ENCODE measurements around the gene STXBP3. TPM values are rescaled to one million over a fixed set of nuclear protein-coding genes. Genes with fewer than 3 reads are reported as not detected.

STXBP3 gene
- polyA plus RNA-seq, 3 donors = 32.3 to 56.2 (median 48.3) TPM

GRCh38 chr1:108851567-108851966 lies 105.1 kb downstream of the STXBP3 start:
- H3K4me3 Mint-ChIP-seq = no peak overlapping the region
- Histone ChIP-seq H2AFZ (ENCODE audit: insufficient read depth, low read depth, low read length, poor library complexity, severe bottlenecking) (no peak overlapping the region), H4K20me1 (ENCODE audit: insufficient read depth, low read length) (no peaks in the 10 kb centered on the region), H3K9ac (ENCODE audit: insufficient read depth, low read length, poor library complexity, severe bottlenecking) (no peak overlapping the region), H3K4me3 (replicated peaks in 1 of 3; ENCODE audit: low read depth in 2 of 3, low read length in 3 of 3) (no peak overlapping the region), H3K36me3 (replicated peaks in 1 of 2; ENCODE audit: control insufficient read depth in 1 of 2, insufficient read depth in 2 of 2, low read length in 2 of 2) (no peaks in the 10 kb centered on the region), H3K27ac (ENCODE audit: low read depth in 1 of 2, low read length in 2 of 2) (no peak overlapping the region), H3K27me3 (ENCODE audit: control insufficient read depth in 2 of 2, insufficient read depth in 2 of 2, low read length in 2 of 2) (no peaks in the 10 kb centered on the region), H3K9me3 (replicated peaks in 1 of 2; ENCODE audit: control insufficient read depth in 1 of 2, insufficient read depth in 1 of 2, low read length in 2 of 2) (no peaks in the 10 kb centered on the region), H3K4me1 (ENCODE audit: control insufficient read depth in 1 of 2, insufficient read depth in 2 of 2, low read length in 2 of 2) (peaks cover 22 to 23% of the 10 kb centered on the region in 2 donors), H3K79me2 (ENCODE audit: insufficient read depth, low read length) (no peaks in the 10 kb centered on the region), H3K4me2 (replicated peaks; ENCODE audit: extremely low read depth, low read length, poor library complexity, severe bottlenecking) (no peak overlapping the region)
- no peaks in the 10 kb centered on the region for H3K9me3 Mint-ChIP-seq
- 64% methylated on average over 3 of the region's 4 CpGs for WGBS (ENCODE audit: insufficient coverage)
- H3K27ac Mint-ChIP-seq = no peak overlapping the region
- DNase-seq = no peak
- peaks cover 42% of the 10 kb centered on the region for H3K4me1 Mint-ChIP-seq
- TF ChIP-seq, protein P1, sequence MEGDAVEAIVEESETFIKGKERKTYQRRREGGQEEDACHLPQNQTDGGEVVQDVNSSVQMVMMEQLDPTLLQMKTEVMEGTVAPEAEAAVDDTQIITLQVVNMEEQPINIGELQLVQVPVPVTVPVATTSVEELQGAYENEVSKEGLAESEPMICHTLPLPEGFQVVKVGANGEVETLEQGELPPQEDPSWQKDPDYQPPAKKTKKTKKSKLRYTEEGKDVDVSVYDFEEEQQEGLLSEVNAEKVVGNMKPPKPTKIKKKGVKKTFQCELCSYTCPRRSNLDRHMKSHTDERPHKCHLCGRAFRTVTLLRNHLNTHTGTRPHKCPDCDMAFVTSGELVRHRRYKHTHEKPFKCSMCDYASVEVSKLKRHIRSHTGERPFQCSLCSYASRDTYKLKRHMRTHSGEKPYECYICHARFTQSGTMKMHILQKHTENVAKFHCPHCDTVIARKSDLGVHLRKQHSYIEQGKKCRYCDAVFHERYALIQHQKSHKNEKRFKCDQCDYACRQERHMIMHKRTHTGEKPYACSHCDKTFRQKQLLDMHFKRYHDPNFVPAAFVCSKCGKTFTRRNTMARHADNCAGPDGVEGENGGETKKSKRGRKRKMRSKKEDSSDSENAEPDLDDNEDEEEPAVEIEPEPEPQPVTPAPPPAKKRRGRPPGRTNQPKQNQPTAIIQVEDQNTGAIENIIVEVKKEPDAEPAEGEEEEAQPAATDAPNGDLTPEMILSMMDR (IDR thresholded peaks at IDR 0.05) = no peak
- peaks cover 0 to 1% of the 10 kb centered on the region in 2 donors for H3K36me3 Mint-ChIP-seq
- intact Hi-C loops (cut with micrococcal nuclease) = no loop called here
- H3K27me3 Mint-ChIP-seq (ENCODE audit: low read depth in 3 of 3) = no peaks in the 10 kb centered on the region

DNA sequence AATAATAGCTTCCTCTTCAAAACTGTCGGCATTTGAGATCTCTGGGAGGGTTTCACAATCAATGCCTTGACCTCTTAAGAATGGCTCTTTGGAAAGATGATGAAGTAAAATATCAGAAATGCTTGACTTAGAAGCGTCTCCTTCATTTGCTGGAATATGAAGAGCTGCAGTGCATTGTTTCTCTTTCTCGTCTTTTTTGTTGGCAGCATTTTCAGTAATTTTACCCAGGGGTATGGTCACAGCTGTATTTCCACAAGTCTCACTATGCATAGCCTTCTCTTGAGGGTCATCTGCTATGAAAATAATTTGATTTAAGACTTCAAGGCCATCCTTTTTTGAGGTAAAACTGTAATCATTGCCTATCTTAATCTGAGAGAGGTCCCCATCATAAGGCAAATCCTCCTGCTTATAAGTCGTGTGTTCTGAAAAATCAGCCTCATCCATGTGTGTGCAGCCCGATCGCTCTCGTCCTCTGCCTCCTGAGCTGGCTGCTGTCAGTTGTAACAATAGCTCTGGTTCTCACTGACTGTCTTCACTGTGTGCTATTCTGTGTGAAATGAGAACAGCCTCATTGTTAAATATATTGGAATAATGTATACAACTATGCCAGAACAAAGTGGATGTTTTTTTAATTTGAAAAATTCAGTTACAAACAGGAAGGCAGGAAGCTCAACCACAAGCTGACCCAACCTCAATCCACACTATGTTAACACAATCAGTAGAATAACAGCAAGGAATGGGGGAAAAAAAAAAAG lies 105.9 kb downstream of the STXBP3 start:
- Mint-ChIP-seq H3K27me3 (ENCODE audit: low read depth in 3 of 3) (no peaks in the 10 kb centered on the region), H3K36me3 (peaks cover 0 to 1% of the 10 kb centered on the region in 2 donors), H3K4me3 (peak overlapping the region; percentile 72 to 88), H3K9me3 (no peaks in the 10 kb centered on the region), H3K4me1 (peaks cover 42% of the 10 kb centered on the region), H3K27ac (peak overlapping the region in 5 of 7 donors; percentile 15 to 53 (median 39))
- intact Hi-C loops (cut with micrococcal nuclease) = no loop called here
- Histone ChIP-seq H2AFZ (ENCODE audit: insufficient read depth, low read depth, low read length, poor library complexity, severe bottlenecking) (peak overlapping the region; percentile 69), H3K79me2 (ENCODE audit: insufficient read depth, low read length) (no peaks in the 10 kb centered on the region), H3K27me3 (ENCODE audit: control insufficient read depth in 2 of 2, insufficient read depth in 2 of 2, low read length in 2 of 2) (no peaks in the 10 kb centered on the region), H3K4me2 (replicated peaks; ENCODE audit: extremely low read depth, low read length, poor library complexity, severe bottlenecking) (peak overlapping the region; percentile 69), H3K36me3 (replicated peaks in 1 of 2; ENCODE audit: control insufficient read depth in 1 of 2, insufficient read depth in 2 of 2, low read length in 2 of 2) (no peaks in the 10 kb centered on the region), H3K27ac (ENCODE audit: low read depth in 1 of 2, low read length in 2 of 2) (no peak overlapping the region), H3K9ac (ENCODE audit: insufficient read depth, low read length, poor library complexity, severe bottlenecking) (peak overlapping the region; percentile 27), H3K4me1 (ENCODE audit: control insufficient read depth in 1 of 2, insufficient read depth in 2 of 2, low read length in 2 of 2) (peaks cover 22 to 23% of the 10 kb centered on the region in 2 donors), H3K4me3 (replicated peaks in 1 of 3; ENCODE audit: low read depth in 2 of 3, low read length in 3 of 3) (peak overlapping the region in 2 of 3 experiments; percentile 11 to 55), H3K9me3 (replicated peaks in 1 of 2; ENCODE audit: control insufficient read depth in 1 of 2, insufficient read depth in 1 of 2, low read length in 2 of 2) (no peaks in the 10 kb centered on the region), H4K20me1 (ENCODE audit: insufficient read depth, low read length) (no peaks in the 10 kb centered on the region)
- TF ChIP-seq, protein P1 (IDR thresholded peaks at IDR 0.05) = no peak
- 0% methylated on average over 6 of the region's 7 CpGs for WGBS (ENCODE audit: insufficient coverage)
- peak in 1 of 3 donors; percentile 36 for DNase-seq
